Middle frontal gyrus (tissue), 1 donor: ENCODE data around the gene ATXN10.
"Not testable (repeated sequence)": the region's sequence is repeated elsewhere in the genome, so short reads cannot be mapped to it uniquely, and the experiment has no call there.

Source experiments
- DNase-seq: peaks from one replicate; pipeline ENCODE4 v3.0.0-alpha.2; 2015; ENCODE audit warnings: low spot score; ENCODE audit errors: extremely low spot score

Gene ATXN10

GRCh38 chr22:45678961-45679912 is 7.6 kb downstream of the ATXN10 start:
- peak; percentile 58 for DNase-seq

DNA sequence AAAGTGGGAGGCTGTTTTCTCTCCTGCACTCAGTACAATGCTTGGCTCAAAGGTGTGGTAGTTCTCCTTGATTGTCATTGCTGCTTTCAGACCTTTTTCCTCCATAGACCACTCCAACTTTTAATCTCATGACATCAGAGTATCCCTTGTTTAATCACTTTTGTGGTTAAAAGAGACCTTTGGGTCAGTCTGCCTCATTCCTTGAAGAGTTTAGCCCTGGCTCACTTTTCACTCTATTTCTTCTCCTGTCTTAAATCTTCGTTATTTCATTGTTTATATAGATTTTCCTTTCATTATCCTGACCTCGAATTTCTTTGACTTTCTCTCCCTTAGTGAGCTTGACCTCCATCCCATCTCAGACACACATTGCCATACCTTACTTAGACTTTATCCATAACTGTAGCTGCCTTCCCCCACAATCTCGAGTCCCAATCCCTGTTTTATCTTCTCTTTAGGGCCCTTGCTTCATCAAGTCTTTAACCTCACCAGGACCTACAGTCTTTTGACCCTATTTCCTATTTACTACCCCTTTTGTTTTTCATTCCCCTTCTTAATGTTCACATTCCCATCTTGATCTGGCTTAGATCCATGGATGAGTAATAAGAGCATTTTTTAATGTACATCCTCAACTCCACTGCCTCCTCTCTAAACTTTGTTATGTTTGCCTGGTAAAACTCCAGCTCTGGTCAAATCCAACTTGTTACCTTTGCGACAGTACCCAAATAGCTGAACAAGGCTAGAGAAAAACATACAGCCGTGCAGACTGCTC is 9.5 kb downstream of the ATXN10 start:
- no peak for DNase-seq

DNA sequence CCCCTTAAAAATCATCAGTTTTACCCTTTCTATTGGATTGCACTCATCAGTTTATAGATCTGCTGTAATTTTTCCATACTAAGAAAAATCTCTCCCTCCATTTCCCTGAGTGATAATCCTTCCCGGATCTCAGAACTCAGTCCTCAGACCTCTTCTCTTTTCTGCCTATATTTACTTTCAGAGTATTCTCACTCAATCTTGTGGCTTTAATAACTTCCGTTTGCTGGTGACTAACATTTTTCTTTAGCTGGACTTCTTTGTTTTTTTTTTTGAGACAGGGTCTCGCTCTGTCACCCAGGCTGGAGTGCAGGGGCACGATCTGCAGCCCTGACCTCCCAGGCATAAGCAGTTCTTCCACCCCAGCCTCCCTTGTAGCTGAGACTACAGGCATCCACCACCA is 10.4 kb downstream of the ATXN10 start:
- no peak for DNase-seq

- DNase-seq, result not testable (repeated sequence)
These were observed 11.1 kb downstream of the ATXN10 start for GRCh38 chr22:45682773-45683172.

DNA sequence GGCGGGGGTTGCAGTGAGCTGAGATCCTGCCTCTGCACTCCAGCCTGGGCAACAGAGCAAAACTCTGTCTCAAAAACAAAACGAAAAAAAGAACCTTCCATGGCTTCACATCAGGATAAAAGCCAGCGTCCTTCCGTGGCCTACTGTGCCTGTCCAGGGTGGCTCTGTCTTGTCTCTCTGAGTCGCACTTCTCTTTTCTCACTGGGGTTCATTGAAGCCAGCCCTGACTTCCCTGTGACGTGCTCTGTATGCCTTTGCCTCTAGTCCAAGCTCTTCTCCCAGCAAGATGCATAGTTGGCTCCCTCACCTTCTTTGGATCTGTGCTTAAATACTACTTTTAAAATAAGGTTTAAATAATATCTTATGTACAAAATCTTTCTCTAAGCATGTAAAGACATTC is 11.6 kb downstream of the ATXN10 start:
- no peak for DNase-seq

DNA sequence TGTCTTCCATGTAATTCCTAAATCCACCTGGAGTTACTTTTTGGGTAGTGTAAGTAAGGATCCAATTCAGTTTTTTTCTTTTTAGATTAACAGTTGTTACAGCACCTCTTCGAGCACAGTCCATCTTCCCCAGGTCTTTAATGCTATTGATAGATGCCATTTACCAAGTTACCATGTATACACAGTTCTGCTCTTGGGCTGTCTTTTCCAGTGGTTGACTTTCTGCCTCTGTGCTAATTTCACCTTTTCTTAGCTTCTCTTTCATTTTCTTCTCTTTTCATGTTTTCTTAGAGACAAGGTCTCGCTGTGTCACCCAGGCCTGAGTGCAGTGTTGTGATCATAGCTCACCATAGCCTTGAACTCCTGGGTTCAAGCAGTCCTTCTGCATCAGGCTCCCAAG is 12.0 kb downstream of the ATXN10 start:
- DNase-seq, result no peak

- no peak for DNase-seq
These were observed 12.5 kb downstream of the ATXN10 start for GRCh38 chr22:45684169-45684568.

DNA sequence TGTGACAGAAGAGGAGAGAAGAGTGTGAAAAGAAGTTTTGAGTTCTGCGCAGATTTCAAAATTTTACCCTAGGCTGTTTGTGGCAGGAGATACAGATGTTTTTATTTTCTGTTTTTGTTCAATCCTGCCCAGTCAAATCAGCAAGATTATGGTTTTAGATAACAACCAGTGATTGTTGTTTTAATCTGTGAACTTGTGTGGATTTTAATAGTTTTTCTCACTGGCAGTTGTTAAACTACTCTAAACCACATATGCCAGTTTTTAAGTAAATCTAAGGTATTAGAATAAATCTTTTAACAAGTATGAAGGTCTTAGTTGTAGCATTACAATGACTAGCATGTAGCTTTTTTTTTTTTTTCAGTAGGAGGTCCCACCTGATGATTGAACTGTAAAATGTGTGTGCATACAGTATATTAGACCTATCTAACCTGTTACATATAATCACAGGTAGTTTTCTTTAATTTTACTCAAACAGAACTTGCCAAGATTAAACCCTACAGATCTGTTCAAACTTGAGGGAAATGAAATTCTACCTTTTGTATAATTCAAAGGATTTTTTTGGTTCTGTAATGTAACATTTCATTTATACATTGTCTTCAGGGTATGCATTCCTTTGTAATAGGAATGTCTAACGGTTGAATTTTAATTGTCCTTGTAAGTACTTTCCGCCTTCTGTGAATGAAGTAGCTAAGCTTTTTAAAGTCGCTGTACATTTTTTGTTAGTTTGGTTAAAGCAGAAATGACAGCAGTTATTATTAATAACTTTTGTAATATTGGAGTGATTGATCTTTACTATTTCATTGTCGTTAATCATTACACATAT is 13.3 kb downstream of the ATXN10 start:
- no peak for DNase-seq

DNA sequence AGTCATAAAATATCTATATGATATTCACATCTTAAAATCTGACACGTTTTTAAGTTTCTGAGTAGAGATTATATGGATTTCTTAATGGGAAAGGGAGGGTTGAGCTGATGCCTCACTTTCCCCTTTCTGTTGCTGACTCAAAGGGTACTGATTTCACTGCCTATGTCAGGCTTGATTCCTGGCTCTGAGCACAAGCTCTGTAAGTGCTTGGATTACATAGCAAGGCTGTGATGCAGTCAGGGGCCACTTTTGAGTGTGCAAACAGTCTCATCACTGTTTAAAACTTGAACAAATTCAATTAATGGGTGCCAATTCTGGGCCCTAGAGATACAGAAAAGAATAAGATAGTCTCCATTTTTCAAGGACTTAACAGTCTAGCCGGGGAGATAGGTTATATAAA is 14.4 kb downstream of the ATXN10 start:
- no peak for DNase-seq

- DNase-seq, result no peak
These were observed 15.2 kb downstream of the ATXN10 start for GRCh38 chr22:45686836-45687235.

GRCh38 chr22:45688600-45689080 is 17.0 kb downstream of the ATXN10 start:
- no peak for DNase-seq

- DNase-seq, result no peak
These were observed 17.6 kb downstream of the ATXN10 start for GRCh38 chr22:45689211-45689610.

- DNase-seq, result no peak
These were observed 18.4 kb downstream of the ATXN10 start for GRCh38 chr22:45690008-45690407.

DNA sequence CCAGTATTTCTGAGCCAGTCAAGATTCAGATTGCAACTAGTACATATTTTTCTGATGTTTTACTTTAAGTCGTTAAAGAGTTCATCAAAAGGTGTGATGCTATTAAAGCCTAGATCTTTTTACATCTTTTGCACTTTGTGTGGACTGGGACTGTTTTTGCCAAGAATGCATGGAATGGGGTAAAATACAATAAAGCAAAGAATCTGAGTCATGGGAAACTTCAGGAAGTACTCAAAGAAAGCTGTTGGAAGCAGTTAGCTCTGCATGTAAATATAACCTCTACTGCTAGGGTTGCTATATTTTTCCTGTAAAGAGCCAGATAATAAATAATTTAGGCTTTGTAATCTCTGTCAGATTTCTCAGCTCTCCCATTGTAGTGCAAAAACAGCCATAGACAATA is 20.9 kb downstream of the ATXN10 start:
- DNase-seq, result no peak

- no peak for DNase-seq
These were observed 22.2 kb downstream of the ATXN10 start for GRCh38 chr22:45693835-45694234.

GRCh38 chr22:45696227-45696626 is 24.6 kb downstream of the ATXN10 start:
- no peak for DNase-seq

GRCh38 chr22:45698094-45698493 is 26.5 kb downstream of the ATXN10 start:
- DNase-seq, result no peak

DNA sequence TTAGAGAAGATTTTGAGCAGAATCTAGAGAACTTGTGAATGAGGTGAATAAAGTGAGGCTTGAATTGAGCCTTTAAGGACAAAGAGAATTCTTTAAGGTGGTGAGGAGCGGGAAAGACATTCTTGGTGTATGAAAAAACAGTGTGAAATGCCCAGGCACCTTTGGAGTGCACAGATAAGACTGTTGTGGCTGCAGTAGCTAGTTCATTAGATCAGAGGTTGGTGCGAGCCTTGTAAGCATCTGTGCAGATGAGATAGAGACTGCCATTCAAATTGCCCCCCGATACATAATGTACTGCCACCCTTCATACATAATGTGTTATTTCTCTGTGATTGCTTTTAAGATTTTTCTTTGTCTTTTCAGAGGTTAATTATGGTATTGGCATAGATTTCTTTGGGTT is 31.3 kb downstream of the ATXN10 start:
- DNase-seq, result no peak

GRCh38 chr22:45703758-45704157 is 32.1 kb downstream of the ATXN10 start:
- DNase-seq, result no peak

DNA sequence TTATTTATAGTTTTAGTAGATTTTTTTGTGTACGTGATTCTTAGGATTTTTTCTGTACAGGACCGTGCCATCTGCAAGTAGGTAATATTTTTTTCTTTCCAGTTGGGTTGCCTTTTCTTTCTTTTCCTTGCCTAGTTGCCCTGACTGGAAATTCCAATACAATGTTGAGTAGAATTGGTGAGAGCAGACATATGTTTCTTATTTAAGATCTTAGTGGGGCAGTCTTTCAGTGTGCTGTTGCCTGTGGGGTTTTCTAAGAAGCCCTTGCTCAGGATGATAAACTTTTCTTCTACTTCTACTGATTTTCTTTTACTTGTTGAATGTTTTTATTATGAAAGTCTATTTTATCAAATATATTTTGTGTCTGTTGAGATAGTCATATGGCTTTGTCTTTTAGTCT is 33.0 kb downstream of the ATXN10 start:
- DNase-seq, result no peak

- DNase-seq, result no peak
These were observed 36.0 kb downstream of the ATXN10 start for GRCh38 chr22:45707605-45708004.
